ENCODE results near the gene DDX42. TPM values are rescaled to one million over a fixed set of nuclear protein-coding genes. Genes with fewer than 3 reads are reported as not detected.
A peak's percentile ranks its signal among the peaks of the same experiment; 100 is the strongest.

The DDX42 gene
- total and polyA plus RNA-seq, 2 donors (not counting 1 experiment from before 2014, with no cell fraction given) = 61.6 to 170 TPM

DNA sequence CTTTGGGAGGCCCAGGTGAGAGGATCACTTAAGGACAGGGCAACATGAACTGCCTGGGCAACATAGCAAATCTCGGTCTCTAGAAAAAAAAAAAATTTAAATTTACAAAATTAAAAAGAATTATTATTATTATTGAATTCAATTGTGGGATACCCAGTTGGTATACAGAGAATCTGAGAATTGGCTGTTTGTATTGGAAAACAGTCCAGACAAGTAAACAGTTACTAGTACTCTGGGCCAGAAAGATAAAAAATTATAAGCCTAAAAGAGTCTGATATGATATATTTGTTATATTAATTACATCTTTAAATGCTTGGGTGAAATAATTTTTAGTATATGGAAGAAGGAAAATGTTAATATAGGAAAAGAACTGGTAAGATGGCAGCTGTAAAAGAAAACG lies 15.5 kb upstream of the DDX42 start:
- H3K4me3 ChIP-seq (ENCODE audit: control extremely low read depth in 1 of 5, extremely low read depth in 1 of 5, insufficient read depth in 1 of 5, low read depth in 2 of 5, low read length in 4 of 5) = no peak overlapping the region
- peaks cover 22% of the 10 kb centered on the region for H3K79me2 ChIP-seq (ENCODE audit: control insufficient read depth, insufficient read depth, low read length)
- H3K27me3 ChIP-seq (replicated peaks in 1 of 4; ENCODE audit: control extremely low read depth in 1 of 4, control insufficient read depth in 3 of 4, insufficient read depth in 4 of 4, low read length in 3 of 4) = no peaks in the 10 kb centered on the region
- ChIA-PET POLR2A (interaction anchor here (0.6 kb wide), 1 partner anchor 15 kb away, joined by 5 read pairs; the partner anchor contains the start of gene DDX42), CTCF (no interaction called here)
- TF ChIP-seq EZH2 (IDR thresholded peaks at IDR 0.05; ENCODE audit: borderline replicate concordance, insufficient read depth, low read depth, low read length, poor library complexity, severe bottlenecking) (no peak), CTCF (IDR thresholded peaks at IDR 0.05) (no peak)
- peaks cover 6 to 71% of the 10 kb centered on the region in 2 experiments for H3K36me3 ChIP-seq (replicated peaks in 1 of 2; ENCODE audit: control extremely low read depth in 1 of 2, control insufficient read depth in 1 of 2, extremely low read depth in 1 of 2, insufficient read depth in 2 of 2, low read length in 1 of 2)
- no peaks in the 10 kb centered on the region for H3K9me3 ChIP-seq (ENCODE audit: control extremely low read depth in 1 of 3, control insufficient read depth in 2 of 3, insufficient read depth in 1 of 3, low read length in 2 of 3)
- no peaks in the 10 kb centered on the region for H3K9me3 Mint-ChIP-seq (ENCODE audit: insufficient read depth)
- no peaks in the 10 kb centered on the region for H3K27me3 Mint-ChIP-seq
- DNase-seq = no peak
- H3K4me3 Mint-ChIP-seq = no peak overlapping the region
- H4K20me1 ChIP-seq (ENCODE audit: control insufficient read depth, insufficient read depth, low read length, poor library complexity, severe bottlenecking) = no peaks in the 10 kb centered on the region
- no peak overlapping the region for H3K27ac ChIP-seq (ENCODE audit: low read length in 2 of 2)
- H3K4me2 ChIP-seq (replicated peaks; ENCODE audit: low read depth, low read length, poor library complexity, severe bottlenecking) = no peak overlapping the region
- no CpG with 5 or more reads among the region's 2 CpGs for WGBS (ENCODE audit: insufficient coverage)
- no peak overlapping the region for H2AFZ ChIP-seq (ENCODE audit: insufficient read depth, low read depth, low read length, poor library complexity, severe bottlenecking)
- H3K4me1 ChIP-seq (ENCODE audit: control insufficient read depth in 2 of 2, insufficient read depth in 2 of 2, low read length in 2 of 2) = peaks cover 12 to 17% of the 10 kb centered on the region in 2 donors
- intact Hi-C loops (cut with micrococcal nuclease) = no loop called here
- no peak overlapping the region for H3K27ac Mint-ChIP-seq
- no peak overlapping the region for H3K9ac ChIP-seq (ENCODE audit: low read length)
- H3K4me1 Mint-ChIP-seq = peaks cover 19% of the 10 kb centered on the region
- no peak for ATAC-seq (ENCODE audit: low read depth)

GRCh38 chr17:63760771-63761539 lies 13.0 kb upstream of the DDX42 start:
- H3K27ac ChIP-seq (ENCODE audit: low read length in 2 of 2) = no peak overlapping the region
- TF ChIP-seq CTCF (IDR thresholded peaks at IDR 0.05) (no peak), EZH2 (IDR thresholded peaks at IDR 0.05; ENCODE audit: borderline replicate concordance, insufficient read depth, low read depth, low read length, poor library complexity, severe bottlenecking) (no peak)
- no peak overlapping the region for H3K4me3 Mint-ChIP-seq
- H3K9me3 Mint-ChIP-seq (ENCODE audit: insufficient read depth) = no peaks in the 10 kb centered on the region
- H3K27ac Mint-ChIP-seq = peak overlapping the region; percentile 15
- no peak for ATAC-seq (ENCODE audit: low read depth)
- no peak overlapping the region for H3K4me3 ChIP-seq (ENCODE audit: control extremely low read depth in 1 of 5, extremely low read depth in 1 of 5, insufficient read depth in 1 of 5, low read depth in 2 of 5, low read length in 4 of 5)
- no peaks in the 10 kb centered on the region for H4K20me1 ChIP-seq (ENCODE audit: control insufficient read depth, insufficient read depth, low read length, poor library complexity, severe bottlenecking)
- ChIA-PET POLR2A (interaction anchor here (1.2 to 2.1 kb wide), 2 partner anchors 13 to 62 kb away, joined by 5 to 8 read pairs; partner anchors contain the start of genes CCDC47 and DDX42), CTCF (interaction anchor here (1.4 kb wide), 1 partner anchor 74 kb away, joined by 7 read pairs; no protein-coding TSS in a partner anchor)
- no peak for DNase-seq
- intact Hi-C loops (cut with micrococcal nuclease) = no loop called here
- peaks cover 12 to 17% of the 10 kb centered on the region in 2 donors for H3K4me1 ChIP-seq (ENCODE audit: control insufficient read depth in 2 of 2, insufficient read depth in 2 of 2, low read length in 2 of 2)
- H3K9ac ChIP-seq (ENCODE audit: low read length) = no peak overlapping the region
- no peak overlapping the region for H2AFZ ChIP-seq (ENCODE audit: insufficient read depth, low read depth, low read length, poor library complexity, severe bottlenecking)
- H3K9me3 ChIP-seq (ENCODE audit: control extremely low read depth in 1 of 3, control insufficient read depth in 2 of 3, insufficient read depth in 1 of 3, low read length in 2 of 3) = no peaks in the 10 kb centered on the region
- no peak overlapping the region for H3K4me2 ChIP-seq (replicated peaks; ENCODE audit: low read depth, low read length, poor library complexity, severe bottlenecking)
- 0% methylated on average over 1 of the region's 10 CpGs for WGBS (ENCODE audit: insufficient coverage)
- no peaks in the 10 kb centered on the region for H3K27me3 Mint-ChIP-seq
- peaks cover 12 to 73% of the 10 kb centered on the region in 2 experiments for H3K36me3 ChIP-seq (replicated peaks in 1 of 2; ENCODE audit: control extremely low read depth in 1 of 2, control insufficient read depth in 1 of 2, extremely low read depth in 1 of 2, insufficient read depth in 2 of 2, low read length in 1 of 2)
- no peaks in the 10 kb centered on the region for H3K27me3 ChIP-seq (replicated peaks in 1 of 4; ENCODE audit: control extremely low read depth in 1 of 4, control insufficient read depth in 3 of 4, insufficient read depth in 4 of 4, low read length in 3 of 4)
- peaks cover 23% of the 10 kb centered on the region for H3K4me1 Mint-ChIP-seq
- H3K79me2 ChIP-seq (ENCODE audit: control insufficient read depth, insufficient read depth, low read length) = peaks cover 44% of the 10 kb centered on the region
